Parathyroid adenoma (tissue), 2 donors: ENCODE measurements around the gene MYD88.

Experiments
- H2AFZ ChIP-seq: fragments of 300-600 bp; sonication (generic); one replicate; pipeline ENCODE4 v1.7.0; 2017; ENCODE audit warnings: antibody characterized with exemption, mild to moderate bottlenecking
- H3K27ac ChIP-seq: fragments of 300-600 bp; sonication (generic); one replicate; pipeline ENCODE4 v1.7.0; 2017
- H3K27me3 ChIP-seq: fragments of 300-600 bp; sonication (generic); one replicate; pipeline ENCODE4 v1.7.0; 2017; ENCODE audit warnings: low read length; ENCODE audit not compliant: control insufficient read depth, insufficient read depth
- H3K36me3 ChIP-seq: fragments of 300-600 bp; sonication (generic); one replicate; pipeline ENCODE4 v1.7.0; 2017; ENCODE audit warnings: low read length; ENCODE audit not compliant: control insufficient read depth, insufficient read depth
- H3K4me1 ChIP-seq: fragments of 300-600 bp; sonication (generic); one replicate; pipeline ENCODE4 v1.7.0; 2017; ENCODE audit warnings: control low read depth
- H3K4me2 ChIP-seq: fragments of 300-600 bp; sonication (generic); one replicate; pipeline ENCODE4 v1.7.0; 2017; ENCODE audit warnings: low read length
- H3K4me3 ChIP-seq: fragments of 300-600 bp; sonication (generic); one replicate; pipeline ENCODE4 v1.7.0; 2017; ENCODE audit warnings: low read depth, low read length
- H3K79me2 ChIP-seq: fragments of 300-600 bp; sonication (generic); one replicate; pipeline ENCODE4 v1.7.0; 2017; ENCODE audit warnings: control low read depth
- H3K9ac ChIP-seq: fragments of 300-600 bp; sonication (generic); one replicate; pipeline ENCODE4 v1.7.0; 2017; ENCODE audit warnings: mild to moderate bottlenecking
- H3K9me3 ChIP-seq: fragments of 300-600 bp; sonication (generic); one replicate; pipeline ENCODE4 v1.7.0; 2017; ENCODE audit warnings: low read length; ENCODE audit not compliant: control insufficient read depth
- TF ChIP-seq, protein P1 (sequence below): fragments of 300-600 bp; sonication (generic); IDR thresholded peaks from one replicate; pipeline ENCODE4 v1.7.0; 2017; ENCODE audit warnings: antibody characterized with exemption, mild to moderate bottlenecking
- donor health status: primary hyperparathyroidism.

Gene MYD88

DNA sequence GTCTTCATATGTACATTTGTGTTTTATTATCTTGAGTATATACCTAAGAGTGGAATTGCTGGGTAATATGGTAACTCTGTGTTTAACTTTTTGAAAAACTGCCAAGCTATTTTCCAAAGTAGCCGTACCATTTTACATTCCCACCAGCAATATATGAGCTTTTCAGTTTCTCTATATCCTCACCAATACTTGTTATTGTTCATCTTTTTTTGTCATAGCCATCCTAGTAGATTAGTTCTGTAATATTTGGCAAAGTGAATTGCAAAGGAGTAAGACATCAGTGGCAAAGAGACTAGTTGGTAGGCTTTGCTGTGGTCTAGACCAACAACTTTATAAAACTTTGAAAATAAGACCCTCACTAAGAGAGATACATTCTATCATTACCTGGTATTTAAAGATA is 48.3 kb downstream of the MYD88 start:
- Histone ChIP-seq H3K36me3 (no peaks in the 10 kb centered on the region), H3K9me3 (no peaks in the 10 kb centered on the region), H2AFZ (no peak overlapping the region), H3K4me3 (no peak overlapping the region), H3K4me1 (peaks cover 3% of the 10 kb centered on the region), H3K4me2 (no peak overlapping the region), H3K9ac (no peak overlapping the region), H3K27me3 (no peaks in the 10 kb centered on the region), H3K79me2 (peaks cover 19% of the 10 kb centered on the region), H3K27ac (no peak overlapping the region)
- TF ChIP-seq, protein P1, sequence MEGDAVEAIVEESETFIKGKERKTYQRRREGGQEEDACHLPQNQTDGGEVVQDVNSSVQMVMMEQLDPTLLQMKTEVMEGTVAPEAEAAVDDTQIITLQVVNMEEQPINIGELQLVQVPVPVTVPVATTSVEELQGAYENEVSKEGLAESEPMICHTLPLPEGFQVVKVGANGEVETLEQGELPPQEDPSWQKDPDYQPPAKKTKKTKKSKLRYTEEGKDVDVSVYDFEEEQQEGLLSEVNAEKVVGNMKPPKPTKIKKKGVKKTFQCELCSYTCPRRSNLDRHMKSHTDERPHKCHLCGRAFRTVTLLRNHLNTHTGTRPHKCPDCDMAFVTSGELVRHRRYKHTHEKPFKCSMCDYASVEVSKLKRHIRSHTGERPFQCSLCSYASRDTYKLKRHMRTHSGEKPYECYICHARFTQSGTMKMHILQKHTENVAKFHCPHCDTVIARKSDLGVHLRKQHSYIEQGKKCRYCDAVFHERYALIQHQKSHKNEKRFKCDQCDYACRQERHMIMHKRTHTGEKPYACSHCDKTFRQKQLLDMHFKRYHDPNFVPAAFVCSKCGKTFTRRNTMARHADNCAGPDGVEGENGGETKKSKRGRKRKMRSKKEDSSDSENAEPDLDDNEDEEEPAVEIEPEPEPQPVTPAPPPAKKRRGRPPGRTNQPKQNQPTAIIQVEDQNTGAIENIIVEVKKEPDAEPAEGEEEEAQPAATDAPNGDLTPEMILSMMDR = no peak

DNA sequence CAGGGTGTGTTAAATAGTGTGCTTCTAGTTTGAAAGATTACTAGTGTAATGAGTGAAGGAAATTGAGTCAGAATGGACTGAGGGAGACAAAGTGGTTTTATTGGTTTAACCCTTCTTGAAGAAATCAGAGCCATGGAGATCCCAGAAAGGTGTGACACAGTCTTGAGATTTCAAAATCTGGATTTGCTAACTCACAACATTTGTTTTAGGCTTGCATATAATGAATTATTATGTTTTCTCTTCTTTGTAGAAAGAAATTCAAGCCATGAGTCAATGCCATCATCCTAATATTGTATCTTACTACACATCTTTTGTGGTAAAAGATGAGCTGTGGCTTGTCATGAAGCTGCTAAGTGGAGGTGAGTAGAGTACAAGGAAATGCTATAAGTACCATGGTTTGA is 52.0 kb downstream of the MYD88 start:
- Histone ChIP-seq H3K36me3 (no peaks in the 10 kb centered on the region), H3K9me3 (no peaks in the 10 kb centered on the region), H3K4me3 (no peak overlapping the region), H3K27me3 (no peaks in the 10 kb centered on the region), H3K27ac (no peak overlapping the region), H3K9ac (no peak overlapping the region), H2AFZ (no peak overlapping the region), H3K79me2 (peaks cover 7% of the 10 kb centered on the region), H3K4me1 (peaks cover 3% of the 10 kb centered on the region), H3K4me2 (no peak overlapping the region)
- TF ChIP-seq, protein P1 = no peak
